LNCaP clone FGC (cell line): Measurements from ENCODE around the gene CHD6.

Experiments
- DNase-seq: peaks from one replicate; pipeline ENCODE4 v3.0.0-alpha.2; 2011; ENCODE audit warnings: low read depth
- H3K4me3 ChIP-seq: 2 replicates; pipeline ENCODE4 v1.5.1; 2011; ENCODE audit warnings: mild to moderate bottlenecking, low read depth, low read length, control low read depth
- CTCF ChIP-seq: IDR thresholded peaks from 2 replicates; pipeline ENCODE4 v1.5.1; 2012; ENCODE audit warnings: mild to moderate bottlenecking; ENCODE audit not compliant: control insufficient read depth, insufficient read depth; ENCODE audit errors: extremely low read depth

CHD6 gene

GRCh38 chr20:41476446-41476845 lies 141.7 kb downstream of the CHD6 start:
- TF ChIP-seq CTCF: no peak
- no peak for DNase-seq
- no peak overlapping the region for H3K4me3 ChIP-seq

- H3K4me3 ChIP-seq: no peak overlapping the region
- TF ChIP-seq CTCF: no peak
- DNase-seq: peak; percentile 79
Observed at GRCh38 chr20:41476013-41476441, 142.2 kb downstream of the CHD6 start.

GRCh38 chr20:41475503-41475902 lies 142.7 kb downstream of the CHD6 start:
- no peak for DNase-seq
- H3K4me3 ChIP-seq: no peak overlapping the region
- TF ChIP-seq CTCF: no peak

- TF ChIP-seq CTCF: no peak
- no peak for DNase-seq
- no peak overlapping the region for H3K4me3 ChIP-seq
Observed at GRCh38 chr20:41470362-41471095, 147.6 kb downstream of the CHD6 start.

GRCh38 chr20:41469868-41470267 lies 148.3 kb downstream of the CHD6 start:
- no peak overlapping the region for H3K4me3 ChIP-seq
- no peak for TF ChIP-seq CTCF
- DNase-seq: no peak

GRCh38 chr20:41468994-41469600 lies 149.1 kb downstream of the CHD6 start:
- no peak for DNase-seq
- no peak overlapping the region for H3K4me3 ChIP-seq
- TF ChIP-seq CTCF: no peak
